H1 (cell line): ENCODE measurements around the gene UBAP1L. TPM values are rescaled to one million over a fixed set of nuclear protein-coding genes. Genes with fewer than 3 reads are reported as not detected.

Experiments
- CTCF ChIA-PET: fragments of 300-600 bp; sonication (Branson Sonifier 250); formaldehyde crosslinking; loops from one replicate; lab custom pipeline; 2021; ENCODE audit not compliant: partially characterized antibody; lab: Charles Lee
- POLR2A ChIA-PET: fragments of 300-600 bp; sonication (Branson Sonifier 250); formaldehyde crosslinking; loops from one replicate; lab custom pipeline; 2021; ENCODE audit warnings: inconsistent platforms; ENCODE audit not compliant: partially characterized antibody; lab: Charles Lee
- DNase-seq, 2 experiments: peaks; one replicate each; pipeline versions ENCODE4 v3.0.0 to v3.0.0-alpha.2; 2010 to 2022; ENCODE audit warnings: low spot score in 2 of 2, low read depth in 1 of 2, mixed read lengths in 1 of 2
- FAIRE-seq: peaks from 2 replicates; lab custom pipeline; 2011; peaks lifted over from hg19 to GRCh38; lab: Jason Lieb, UNC
- H2AFZ ChIP-seq: 2 replicates; pipeline ENCODE4 v1.8.1; 2012; ENCODE audit warnings: low read length, inconsistent platforms
- H2AK5ac ChIP-seq: 2 replicates; pipeline ENCODE4 v1.6.1; 2013; ENCODE audit warnings: low read depth, low read length
- H2BK120ac ChIP-seq: replicated peaks from 2 replicates; pipeline ENCODE3; 2013; ENCODE audit warnings: low read depth, low read length, inconsistent platforms
- H2BK12ac ChIP-seq: 2 replicates; pipeline ENCODE4 v1.6.1; 2013; ENCODE audit warnings: low read depth, low read length
- H2BK15ac ChIP-seq: 2 replicates; pipeline ENCODE4 v1.6.1; 2013; ENCODE audit warnings: low read length
- H2BK20ac ChIP-seq: 2 replicates; pipeline ENCODE4 v1.6.1; 2013; ENCODE audit warnings: low read length
- H2BK5ac ChIP-seq: 2 replicates; pipeline ENCODE4 v1.6.1; 2013; ENCODE audit warnings: low read depth, low read length
- H3K14ac ChIP-seq: 2 replicates; pipeline ENCODE4 v1.6.1; 2013; ENCODE audit warnings: inconsistent platforms; ENCODE audit not compliant: insufficient read length
- H3K18ac ChIP-seq: 2 replicates; pipeline ENCODE4 v1.6.1; 2013; ENCODE audit warnings: low read length; ENCODE audit errors: extremely low read depth
- H3K23ac ChIP-seq: 2 replicates; pipeline ENCODE4 v1.6.1; 2013; ENCODE audit warnings: inconsistent platforms; ENCODE audit not compliant: insufficient read length
- H3K23me2 ChIP-seq: 2 replicates; pipeline ENCODE4 v1.6.1; 2013; ENCODE audit warnings: low read depth, low read length
- H3K27ac ChIP-seq: 2 replicates; pipeline ENCODE4 v1.6.1; 2011; ENCODE audit warnings: low read depth, low read length, inconsistent platforms
- H3K27me3 ChIP-seq, 4 experiments: replicated peaks in 1 of 4; 1 replicate in 1 of 4; 2 replicates in 3 of 4; pipeline versions ENCODE4 v1.6.1 to v1.8.1; 2011 to 2013; ENCODE audit warnings: low read length in 3 of 4, mild to moderate bottlenecking in 3 of 4, inconsistent platforms in 2 of 4, mixed read lengths in 2 of 4, moderate library complexity in 1 of 4; ENCODE audit not compliant: control insufficient read depth in 3 of 4, insufficient read depth in 3 of 4; ENCODE audit errors: extremely low read depth in 1 of 4
- H3K36me3 ChIP-seq, 4 experiments: 2 replicates each; pipeline versions ENCODE4 v1.6.1 to v1.8.1; 2011 to 2013; ENCODE audit warnings: mild to moderate bottlenecking in 4 of 4, low read length in 3 of 4, moderate library complexity in 2 of 4, control low read depth in 1 of 4, inconsistent platforms in 1 of 4; ENCODE audit not compliant: insufficient read depth in 4 of 4, control insufficient read depth in 2 of 4
- H3K4ac ChIP-seq: replicated peaks from 2 replicates; pipeline ENCODE3; 2013; ENCODE audit warnings: low read length, low read depth, mixed read lengths, inconsistent platforms; ENCODE audit not compliant: insufficient read length
- H3K4me1 ChIP-seq, 4 experiments: replicated peaks in 1 of 4; 1 replicate in 1 of 4; 2 replicates in 3 of 4; pipeline versions ENCODE4 v1.6.1 to v1.8.1; 2011 to 2013; ENCODE audit warnings: low read length in 3 of 4, inconsistent platforms in 2 of 4, mixed read lengths in 1 of 4; ENCODE audit not compliant: insufficient read depth in 4 of 4, control insufficient read depth in 3 of 4
- H3K4me2 ChIP-seq, 2 experiments: 2 replicates each; pipeline versions ENCODE4 v1.6.1 to v1.8.1; 2011 to 2013; ENCODE audit warnings: low read depth in 2 of 2, low read length in 2 of 2, control low read depth in 1 of 2, inconsistent platforms in 1 of 2, mild to moderate bottlenecking in 1 of 2; ENCODE audit not compliant: insufficient read depth in 1 of 2
- H3K4me3 ChIP-seq, 4 experiments: fragments of 200-600, 300-600 bp in 1 of 4; sonication (generic), shearing (Covaris generic), sonication (Bioruptor Twin) in 1 of 4; 2 replicates each; pipeline versions ENCODE4 v1.5.1 to v1.8.1; 2011 to 2016; ENCODE audit warnings: low read length in 4 of 4, low read depth in 3 of 4, control low read depth in 2 of 4, inconsistent platforms in 2 of 4, mild to moderate bottlenecking in 2 of 4, mixed read lengths in 1 of 4, moderate library complexity in 1 of 4; ENCODE audit not compliant: insufficient read depth in 2 of 4; ENCODE audit errors: extremely low read depth in 1 of 4
- H3K56ac ChIP-seq: replicated peaks from 2 replicates; pipeline ENCODE3; 2013; ENCODE audit warnings: low read depth, mild to moderate bottlenecking, mixed read lengths, low read length, inconsistent platforms; ENCODE audit not compliant: insufficient read length
- H3K79me1 ChIP-seq: 2 replicates; pipeline ENCODE4 v1.6.1; 2013; ENCODE audit warnings: low read depth, low read length, control low read depth
- H3K79me2 ChIP-seq, 2 experiments: 2 replicates each; pipeline versions ENCODE4 v1.6.1 to v1.8.1; 2012 to 2013; ENCODE audit warnings: low read length in 2 of 2, mild to moderate bottlenecking in 2 of 2, inconsistent platforms in 1 of 2; ENCODE audit not compliant: insufficient read depth in 2 of 2, control insufficient read depth in 1 of 2
- H3K9ac ChIP-seq, 4 experiments: replicated peaks in 1 of 4; 1 replicate in 1 of 4; 2 replicates in 3 of 4; pipeline versions ENCODE4 v1.6.1 to v1.8.1; 2011 to 2013; ENCODE audit warnings: low read depth in 3 of 4, low read length in 3 of 4, control low read depth in 2 of 4, mild to moderate bottlenecking in 2 of 4, moderate library complexity in 2 of 4, inconsistent platforms in 1 of 4; ENCODE audit errors: extremely low read depth in 1 of 4
- H3K9me3 ChIP-seq, 2 experiments: 2 replicates each; pipeline versions ENCODE4 v1.6.1 to v1.8.1; 2012 to 2013; ENCODE audit warnings: mild to moderate bottlenecking in 2 of 2, moderate library complexity in 2 of 2, control low read depth in 1 of 2, inconsistent platforms in 1 of 2, low read depth in 1 of 2, low read length in 1 of 2, mixed read lengths in 1 of 2; ENCODE audit not compliant: insufficient read depth in 2 of 2
- H4K20me1 ChIP-seq, 2 experiments: replicated peaks in 1 of 2; 2 replicates each; pipeline versions ENCODE3 to v1.8.1; 2011 to 2013; ENCODE audit warnings: inconsistent platforms in 2 of 2, low read length in 2 of 2, mild to moderate bottlenecking in 1 of 2; ENCODE audit not compliant: insufficient read depth in 2 of 2, control insufficient read depth in 1 of 2
- H4K5ac ChIP-seq: 2 replicates; pipeline ENCODE4 v1.6.1; 2013; ENCODE audit warnings: low read length, low read depth, mixed read lengths, inconsistent platforms; ENCODE audit not compliant: insufficient read length
- H4K8ac ChIP-seq: 2 replicates; pipeline ENCODE4 v1.8.0; 2013; ENCODE audit warnings: mild to moderate bottlenecking, moderate library complexity, low read length, inconsistent platforms; ENCODE audit not compliant: insufficient read depth; ENCODE audit errors: extremely low read depth
- H4K91ac ChIP-seq: replicated peaks from 2 replicates; pipeline ENCODE3; 2013; ENCODE audit warnings: low read length, mixed read lengths, inconsistent platforms; ENCODE audit not compliant: insufficient read length
- ASH2L ChIP-seq: fragments of 200-600, 300-600 bp; sonication (generic); IDR thresholded peaks from one replicate; pipeline ENCODE4 v1.7.1; 2017; ENCODE audit warnings: low read length
- EZH2 ChIP-seq: fragments of 200-600 bp; sonication (generic); IDR thresholded peaks from 2 replicates; pipeline ENCODE4 v1.7.1; 2012; ENCODE audit warnings: low read depth, mild to moderate bottlenecking, moderate library complexity, low read length, inconsistent platforms; ENCODE audit not compliant: severe bottlenecking
- FOSL1 ChIP-seq: IDR thresholded peaks from 2 replicates; pipeline ENCODE4 v1.6.1; 2011; ENCODE audit warnings: mild to moderate bottlenecking, low read depth, low read length, moderate library complexity; ENCODE audit not compliant: insufficient read depth
- JUND ChIP-seq: IDR thresholded peaks from 2 replicates; pipeline ENCODE4 v1.6.1; 2011; ENCODE audit warnings: mild to moderate bottlenecking, improper control_type of control experiment, low read length
- NANOG ChIP-seq: IDR thresholded peaks from 2 replicates; pipeline ENCODE4 v1.6.1; 2011; ENCODE audit warnings: low read length, low read depth, mild to moderate bottlenecking, inconsistent platforms; ENCODE audit not compliant: insufficient read depth, poor library complexity, severe bottlenecking
- SIX5 ChIP-seq: IDR thresholded peaks from 2 replicates; pipeline ENCODE4 v1.6.1; 2011; ENCODE audit warnings: mild to moderate bottlenecking, low read depth, low read length
- SP1 ChIP-seq: IDR thresholded peaks from 2 replicates; pipeline ENCODE4 v1.6.1; 2011; ENCODE audit warnings: low read depth, low read length
- SRF ChIP-seq: IDR thresholded peaks from 2 replicates; pipeline ENCODE4 v1.6.1; 2011; ENCODE audit warnings: mild to moderate bottlenecking, low read depth, low read length, moderate library complexity
- TAF7 ChIP-seq: optimal IDR thresholded peaks from 2 replicates; pipeline ENCODE3; 2011; ENCODE audit warnings: low read depth, mild to moderate bottlenecking, inconsistent platforms, low read length, moderate library complexity, borderline replicate concordance
- WGBS, 2 experiments: shearing (Covaris generic) in 1 of 2; methylation state at CpG; one replicate each; pipeline versions ENCODE4 v1.1.6 to v1.1.7; 2013 to 2015; ENCODE audit warnings: low lambda C conversion rate in 2 of 2, mixed read lengths in 2 of 2, inconsistent platforms in 1 of 2, low coverage in 1 of 2, missing lambda C conversion rate in 1 of 2; ENCODE audit not compliant: insufficient replicate concordance in 2 of 2, insufficient coverage in 1 of 2, insufficient read length in 1 of 2; ENCODE audit errors: extremely low coverage in 1 of 2, missing lambda C conversion rate in 1 of 2; 5-methylcytosine and 5-hydroxymethylcytosine counted together
- polyA plus RNA-seq, 7 experiments: library from polyadenylated mRNA; depleted of rRNA in 3 of 7; stranded (reverse) in 5 of 7; unstranded in 2 of 7; fragments of >200 nt in 5 of 7; fragments of 200-250 nt in 2 of 7; gene quantifications; 1 replicate in 5 of 7; 2 replicates in 1 of 7; 4 replicates in 1 of 7; pipeline versions ENCODE4 v1.2.1 to v1.2.3, GENCODE V29; 2011 to 2013; ENCODE audit warnings: missing spikeins in 2 of 7, mixed read lengths in 2 of 7
- total RNA-seq: library from RNA; stranded (reverse); fragmentation: NEBNext Ultra II Directional; extraction: Animal tissue kit (Norgen Biotek cat#: 25700); gene quantifications from 2 replicates; pipeline ENCODE4 v1.2.1, GENCODE V29; 2021
- TF ChIP-seq, protein P1 (sequence below): IDR thresholded peaks from 2 replicates; pipeline ENCODE4 v1.6.1; 2011; ENCODE audit warnings: low read depth, mild to moderate bottlenecking, low read length; ENCODE audit not compliant: insufficient read depth

UBAP1L gene
- total and polyA plus RNA-seq, 2 of the 8 experiments (the other 6 are each of a cell fraction or from before 2014, with no cell fraction given), result 0.67 to 1.7 TPM

- 89% methylated on average over 3 of the region's 3 CpGs; no CpG with 5 or more reads in 1 of the 2 experiments for WGBS, 2 experiments
- Histone ChIP-seq H3K9me3 (peaks cover 3% of the 10 kb centered on the region in 2 experiments; a peak in 2 of 4 replicates), H3K27ac (no peak overlapping the region), H3K4me1 (peaks cover 3 to 12% (median 7%) of the 10 kb centered on the region in 4 experiments; a peak in 6 of 7 replicates), H3K9ac (no peak overlapping the region), H3K23ac (no peak overlapping the region), H3K79me1 (no peaks in the 10 kb centered on the region), H2AK5ac (no peak overlapping the region), H2AFZ (no peak overlapping the region), H3K56ac (no peak overlapping the region), H3K27me3 (peaks cover 0 to 1% (median under 1%) of the 10 kb centered on the region in 4 experiments; a peak in 2 of 7 replicates), H2BK5ac (no peak overlapping the region), H4K91ac (no peak overlapping the region), H2BK120ac (no peak overlapping the region), H3K23me2 (peaks cover under 1% of the 10 kb centered on the region; the same call in 1 of the 2 replicates), H3K4me2 (no peak overlapping the region), H3K79me2 (no peaks in the 10 kb centered on the region; a peak in 1 of 4 replicates), H3K4me3 (no peak overlapping the region), H4K8ac (no peak overlapping the region), H3K4ac (no peak overlapping the region), H4K5ac (no peak overlapping the region), H3K36me3 (no peaks in the 10 kb centered on the region), H4K20me1 (no peaks in the 10 kb centered on the region), H3K14ac (no peak overlapping the region), H2BK20ac (no peak overlapping the region), H2BK15ac (no peak overlapping the region), H2BK12ac (no peak overlapping the region), H3K18ac (no peak overlapping the region)
- CTCF ChIA-PET, result interaction anchor here (3.7 to 32.9 kb wide), 3 partner anchors 13 to 39 kb away, joined by 18 to 1213 read pairs (median 82); partner anchors contain the start of genes RASL12 and SLC51B
- DNase-seq, result no peak
- POLR2A ChIA-PET, result interaction anchor here (1.3 kb wide), 1 partner anchor 10 kb away, joined by 4 read pairs; no protein-coding TSS in a partner anchor
- no peak for FAIRE-seq
- no peak for TF ChIP-seq EZH2
- no peak for TF ChIP-seq SIX5
- no peak for TF ChIP-seq ASH2L
- TF ChIP-seq NANOG, result no peak
- TF ChIP-seq JUND, result no peak
- TF ChIP-seq TAF7, result no peak
- TF ChIP-seq, protein P1, sequence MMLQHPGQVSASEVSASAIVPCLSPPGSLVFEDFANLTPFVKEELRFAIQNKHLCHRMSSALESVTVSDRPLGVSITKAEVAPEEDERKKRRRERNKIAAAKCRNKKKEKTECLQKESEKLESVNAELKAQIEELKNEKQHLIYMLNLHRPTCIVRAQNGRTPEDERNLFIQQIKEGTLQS, result no peak
- no peak for TF ChIP-seq FOSL1
- TF ChIP-seq SRF, result no peak
- TF ChIP-seq SP1, result no peak
Measured at GRCh38 chr15:65072617-65073016, 42.4 kb downstream of the UBAP1L start.
